Stimulated activated naive CD8-positive, alpha-beta T cell treated with anti-CD3 and anti-CD28 coated beads, Interleukin-15, Interleukin-2, amounts not matched to agents 100 U/mL and 50 U/mL, for 24 hours (primary cell): Measurements from ENCODE around the gene MAP2K6.

ENCODE experiments used
- ATAC-seq: fragments of 150-1000 bp; cut with Tn5 transposase; one replicate; pipeline ENCODE4 v1.10.0; 2021
- DNase-seq: peaks from one replicate; pipeline ENCODE4 v3.0.0; 2021

MAP2K6 gene

DNA sequence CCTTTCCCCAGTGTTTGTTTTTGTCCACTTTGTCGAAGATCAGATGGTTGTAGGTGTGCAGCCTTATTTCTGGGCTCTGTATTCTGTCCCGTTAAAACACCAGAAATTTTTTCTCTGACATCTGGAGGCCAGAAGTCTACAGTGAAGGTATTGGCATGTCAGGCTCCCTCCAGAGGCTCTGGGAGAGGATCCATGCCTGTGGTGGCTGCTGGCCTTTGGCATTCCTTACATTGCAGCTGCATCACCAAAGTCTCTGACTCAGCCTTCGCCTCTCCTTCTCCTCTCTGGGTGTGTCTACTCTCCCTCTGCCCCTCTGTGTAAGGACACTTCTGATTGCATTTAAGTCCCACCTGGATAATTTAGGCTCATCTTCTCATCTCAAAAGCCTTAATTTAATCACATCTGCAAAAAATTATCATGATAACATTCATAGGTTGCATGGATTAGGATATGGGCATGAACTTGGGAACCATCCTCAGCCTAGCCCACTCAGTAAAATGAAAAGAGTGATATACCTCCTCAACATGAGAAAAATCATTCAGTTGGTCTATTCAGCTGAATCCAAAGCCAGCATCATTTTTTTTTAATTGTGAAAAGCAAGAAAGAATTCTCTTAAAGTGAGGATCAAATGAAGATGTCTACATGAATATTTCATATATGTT lies 78.0 kb downstream of the MAP2K6 start:
- no peak for DNase-seq
- ATAC-seq, result no peak

GRCh38 chr17:69495787-69496186 lies 81.3 kb downstream of the MAP2K6 start:
- DNase-seq (no peak), ATAC-seq (no peak)

DNA sequence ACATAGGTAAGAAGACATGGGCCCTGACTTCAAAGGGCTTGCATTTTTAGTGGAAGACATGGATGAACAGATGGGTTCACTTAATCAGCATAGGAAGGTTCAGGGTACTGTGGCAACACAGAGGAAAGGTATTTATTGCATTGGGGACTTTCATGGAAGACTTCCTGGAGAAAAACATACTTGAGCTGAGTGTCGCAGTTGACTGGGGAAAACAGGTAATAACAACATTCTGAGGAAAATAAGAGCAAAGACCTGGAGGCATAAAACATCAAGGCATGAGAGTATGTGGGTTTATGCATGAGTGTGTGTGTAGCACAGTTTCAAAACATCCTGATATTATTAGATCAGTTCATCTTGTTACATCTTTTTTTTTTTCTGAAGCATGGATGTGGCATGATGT lies 82.7 kb downstream of the MAP2K6 start:
- ATAC-seq (no peak), DNase-seq (no peak)

DNA sequence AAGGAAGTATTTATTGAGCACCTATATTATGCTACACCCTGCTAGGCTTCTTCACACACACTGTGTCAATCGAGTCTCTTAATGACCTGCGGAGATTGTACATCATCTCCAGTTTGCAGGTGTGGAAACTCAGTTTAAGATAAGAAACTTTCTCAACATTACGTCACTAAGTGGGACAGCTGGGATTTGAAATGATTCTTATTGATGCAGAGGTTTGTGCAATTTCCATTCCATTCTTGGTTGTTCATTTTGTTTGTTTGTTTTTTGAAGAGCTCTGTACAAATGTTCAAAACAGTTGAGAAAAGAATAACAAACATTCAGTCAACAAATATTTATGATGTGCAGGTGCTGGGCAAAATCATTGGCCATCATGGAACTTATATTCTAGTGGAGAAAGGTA lies 84.8 kb downstream of the MAP2K6 start:
- no peak for ATAC-seq
- no peak for DNase-seq

GRCh38 chr17:69500911-69501429 lies 86.5 kb downstream of the MAP2K6 start:
- DNase-seq, result no peak
- no peak for ATAC-seq

- no peak for DNase-seq
- no peak for ATAC-seq
Observed at GRCh38 chr17:69501591-69502468, 87.3 kb downstream of the MAP2K6 start.

DNA sequence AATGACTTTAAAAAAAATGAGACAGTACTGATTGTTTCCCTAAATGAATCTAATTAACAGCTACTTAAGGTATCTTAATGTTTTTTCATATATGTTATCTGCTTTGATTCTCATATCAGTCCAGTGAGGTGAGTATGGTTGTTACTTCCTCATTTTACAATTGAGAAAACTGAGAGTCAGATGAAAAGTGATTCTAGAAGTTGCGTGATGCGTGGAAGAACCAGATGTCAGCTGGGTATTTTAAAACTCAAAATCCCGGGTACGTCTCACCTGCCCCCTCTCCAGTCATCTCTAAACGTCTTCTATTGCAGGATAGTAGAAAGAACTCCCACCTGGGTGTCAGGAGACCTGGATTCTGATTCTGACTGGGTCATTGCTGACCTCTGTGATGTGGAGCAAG lies 89.2 kb downstream of the MAP2K6 start:
- no peak for ATAC-seq
- DNase-seq, result no peak

GRCh38 chr17:69505740-69506139 lies 91.2 kb downstream of the MAP2K6 start:
- ATAC-seq (no peak), DNase-seq (no peak)

DNA sequence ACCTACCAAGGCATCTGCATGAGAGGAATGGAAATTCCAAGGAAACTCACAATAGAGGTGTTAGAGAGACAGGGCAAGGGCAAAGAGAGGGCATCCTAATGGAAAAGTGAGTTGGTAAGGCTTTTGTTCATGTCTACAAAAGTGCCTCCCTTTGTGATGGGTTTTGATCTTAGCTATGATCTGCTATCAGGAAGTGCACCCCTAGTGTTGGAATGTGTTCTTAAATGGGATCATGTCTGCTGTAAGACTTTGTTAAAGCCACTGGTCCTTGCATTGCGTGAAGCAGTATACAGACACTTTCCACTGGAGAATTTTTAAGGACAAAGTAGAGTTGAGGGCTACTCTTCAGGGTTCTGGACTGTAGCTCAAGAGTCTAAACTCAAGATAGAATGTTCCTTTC lies 92.0 kb downstream of the MAP2K6 start:
- peak; percentile 36 for ATAC-seq

GRCh38 chr17:69508814-69509213 lies 94.3 kb downstream of the MAP2K6 start:
- no peak for ATAC-seq
- DNase-seq, result no peak

More for the DNA sequence above, 92.0 kb downstream of the MAP2K6 start:
- DNase-seq, result no peak

- no peak for ATAC-seq
- DNase-seq, result no peak
Observed at GRCh38 chr17:69511250-69511649, 96.8 kb downstream of the MAP2K6 start.

- no peak for DNase-seq
- ATAC-seq, result no peak
Observed at GRCh38 chr17:69512946-69513345, 98.4 kb downstream of the MAP2K6 start.

DNA sequence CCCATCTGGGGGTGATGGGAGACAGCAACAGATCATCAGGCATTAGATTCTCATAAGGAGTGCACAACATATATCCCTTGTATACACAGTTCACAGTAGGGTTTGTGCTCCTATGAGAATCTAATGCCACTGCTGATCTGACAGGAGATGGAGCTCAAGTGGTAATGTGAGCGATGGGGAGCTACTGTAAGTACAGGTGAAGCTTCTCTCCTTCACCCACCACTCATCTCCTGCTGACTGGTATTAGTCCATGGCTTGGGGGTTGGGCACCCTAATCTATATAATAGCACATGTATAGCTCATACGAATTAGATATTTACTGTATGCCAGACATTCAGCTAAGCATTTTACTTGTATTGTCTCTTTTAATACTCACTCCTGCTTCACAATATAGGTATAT lies 101.7 kb downstream of the MAP2K6 start:
- ATAC-seq (no peak), DNase-seq (no peak)

DNA sequence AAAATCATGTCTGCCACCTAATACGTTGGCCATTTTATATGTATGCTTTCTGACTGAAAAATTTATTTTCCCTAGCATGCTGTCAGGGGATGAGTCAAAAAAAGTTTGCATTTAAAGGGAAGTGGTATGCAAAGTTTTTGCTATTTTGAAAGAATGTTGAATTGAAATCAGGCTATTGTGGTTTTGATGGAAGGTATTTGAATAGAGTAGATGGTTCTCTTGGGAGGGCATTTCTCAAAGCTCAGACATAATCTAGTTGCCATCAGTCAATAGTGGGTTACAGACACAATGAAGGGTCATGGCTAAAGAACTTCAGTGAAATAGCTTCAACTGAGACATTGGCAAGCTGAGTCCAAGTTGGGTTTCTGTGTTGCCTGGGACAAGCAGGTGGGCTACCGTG lies 102.4 kb downstream of the MAP2K6 start:
- DNase-seq, result no peak
- no peak for ATAC-seq

- DNase-seq (no peak), ATAC-seq (no peak)
Observed at GRCh38 chr17:69518951-69519350, 104.5 kb downstream of the MAP2K6 start.

- no peak for ATAC-seq
- no peak for DNase-seq
Observed at GRCh38 chr17:69523244-69523861, 108.9 kb downstream of the MAP2K6 start.

GRCh38 chr17:69524854-69525253 lies 110.4 kb downstream of the MAP2K6 start:
- ATAC-seq, result no peak
- no peak for DNase-seq

DNA sequence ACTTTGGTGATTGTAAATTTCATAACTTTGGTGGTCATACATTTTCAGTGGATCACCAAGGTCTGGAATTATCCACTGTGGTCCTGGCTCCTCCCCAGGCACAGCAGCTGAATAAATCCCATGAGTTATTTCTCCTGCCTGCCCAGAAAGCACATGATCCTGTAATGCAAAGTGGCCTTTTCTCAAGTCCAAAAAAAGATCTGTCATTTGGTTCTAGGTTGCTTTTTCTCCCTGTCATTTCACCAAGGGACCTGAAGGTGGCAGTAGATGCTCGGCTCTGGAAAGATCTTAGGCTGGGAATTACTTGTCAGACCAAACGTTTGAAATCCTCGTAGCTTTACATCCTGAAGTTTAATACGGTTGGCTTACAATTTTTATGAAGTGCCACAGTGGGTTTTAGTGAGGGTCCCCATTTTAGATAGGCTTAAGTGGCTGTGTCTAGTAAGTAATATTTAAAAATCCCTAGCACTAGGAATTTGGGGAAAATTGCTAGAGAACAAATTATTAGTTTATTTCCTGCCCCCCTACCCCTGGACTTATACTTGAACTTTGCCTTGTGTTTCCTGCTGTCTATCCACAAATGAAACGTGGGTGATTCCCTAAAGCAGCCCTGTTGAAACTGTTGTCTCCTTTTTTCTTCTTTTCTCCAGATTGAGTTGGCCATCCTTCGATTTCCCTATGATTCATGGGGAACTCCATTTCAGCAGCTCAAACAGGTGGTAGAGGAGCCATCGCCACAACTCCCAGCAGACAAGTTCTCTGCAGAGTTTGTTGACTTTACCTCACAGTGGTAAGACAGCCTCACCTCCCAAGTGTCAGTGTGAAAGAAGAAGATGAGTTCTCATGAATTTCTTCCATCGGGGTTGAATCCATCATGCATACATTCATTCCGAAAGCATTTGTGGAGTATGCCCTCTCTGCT lies 111.7 kb downstream of the MAP2K6 start:
- ATAC-seq, result no peak
- DNase-seq, result no peak

GRCh38 chr17:69528035-69528434 lies 113.5 kb downstream of the MAP2K6 start:
- DNase-seq, result no peak
- no peak for ATAC-seq

DNA sequence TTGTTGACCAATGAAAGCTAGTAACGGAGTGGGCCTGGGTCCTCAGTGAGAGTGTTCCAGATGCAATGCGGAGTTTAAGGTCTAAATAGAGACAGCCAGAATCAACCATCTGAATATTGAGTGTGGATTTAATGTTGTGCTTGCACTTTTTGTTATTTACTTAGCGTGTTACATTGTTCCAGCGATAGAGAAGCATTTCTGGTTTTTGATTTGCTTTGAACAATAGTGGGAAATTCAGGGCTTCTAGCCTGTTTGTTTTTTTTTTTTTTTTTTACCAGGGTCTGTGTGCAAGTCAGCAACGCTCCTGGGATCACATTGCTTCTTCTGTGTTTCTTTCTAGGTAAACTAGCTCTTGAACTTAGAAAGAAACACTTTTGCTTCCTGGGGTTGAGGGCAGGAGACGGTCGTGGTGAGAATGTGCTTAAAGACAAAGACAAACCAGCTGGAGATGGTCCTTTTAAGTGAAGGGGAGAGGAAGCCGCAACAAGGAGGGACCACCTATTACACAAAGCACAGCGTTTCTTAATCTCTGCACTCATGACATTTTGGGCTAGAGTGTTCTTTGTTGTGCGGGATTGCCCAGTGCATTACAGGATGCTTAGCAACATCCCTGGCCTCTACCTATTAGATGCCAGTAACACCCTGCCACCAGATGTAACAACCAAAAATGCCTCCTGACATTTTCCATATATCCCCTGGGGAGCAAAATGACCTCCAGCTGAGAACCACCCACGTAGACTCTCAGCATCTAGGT lies 119.2 kb downstream of the MAP2K6 start:
- ATAC-seq (no peak), DNase-seq (no peak)

- DNase-seq, result no peak
Observed at GRCh38 chr17:69534235-69534621, 119.7 kb downstream of the MAP2K6 start.

More at GRCh38 chr17:69534235-69534621, 119.7 kb downstream of the MAP2K6 start:
- ATAC-seq, result no peak
